IMR-90 (cell line): ENCODE results near the gene LARP4B. TPM values are rescaled to one million over a fixed set of nuclear protein-coding genes. Genes with fewer than 3 reads are reported as not detected.
A peak's percentile ranks its signal among the peaks of the same experiment; 100 is the strongest.

Experiments
- ATAC-seq: fragments of 200-7000 bp; cut with Tn5 transposase; 2 replicates; pipeline ENCODE4 v1.9.1; 2020; ENCODE audit warnings: low read depth, mild to moderate bottlenecking, moderate library complexity
- BruUV-seq: library from RNA; stranded (reverse); fragments of 400-500 nt; replicated peaks from 2 replicates; lab custom pipeline; 2021; lab: Mats Ljungman, UMichigan
- CTCF ChIA-PET: fragments of 300-600 bp; formaldehyde crosslinking; extraction: SDS; loops from one replicate; lab custom pipeline; 2021; ENCODE audit warnings: antibody characterized with exemption; lab: Yijun Ruan, JAX
- POLR2A ChIA-PET: fragments of 300-600 bp; sonication (Branson Sonifier 250); formaldehyde crosslinking; loops from one replicate; lab custom pipeline; 2022; ENCODE audit warnings: antibody characterized with exemption; ENCODE audit not compliant: unreplicated experiment; lab: Charles Lee
- DNase-seq: peaks from one replicate; pipeline ENCODE4 v3.0.0; 2013
- H2AFZ ChIP-seq: replicated peaks from 2 replicates; pipeline ENCODE3; 2013; ENCODE audit warnings: low read length, mild to moderate bottlenecking; ENCODE audit not compliant: poor library complexity
- H2AK5ac ChIP-seq: 2 replicates; pipeline ENCODE4 v1.6.1; 2013; ENCODE audit warnings: low read depth, low read length, inconsistent platforms
- H2AK9ac ChIP-seq: replicated peaks from 2 replicates; pipeline ENCODE3; 2013; ENCODE audit warnings: mild to moderate bottlenecking, low read depth, low read length, moderate library complexity; ENCODE audit not compliant: poor library complexity
- H2BK120ac ChIP-seq: 2 replicates; pipeline ENCODE4 v1.6.1; 2013; ENCODE audit warnings: low read depth, low read length, inconsistent platforms
- H2BK15ac ChIP-seq: 3 replicates; pipeline ENCODE4 v1.6.1; 2013; ENCODE audit warnings: low read depth, low read length, inconsistent platforms
- H2BK20ac ChIP-seq: 2 replicates; pipeline ENCODE4 v1.6.1; 2013; ENCODE audit warnings: low read depth, mild to moderate bottlenecking, inconsistent platforms, low read length, moderate library complexity
- H2BK5ac ChIP-seq: 2 replicates; pipeline ENCODE4 v1.6.1; 2013; ENCODE audit warnings: mild to moderate bottlenecking, low read depth, low read length, inconsistent platforms; ENCODE audit not compliant: poor library complexity, severe bottlenecking
- H3K14ac ChIP-seq: replicated peaks from 2 replicates; pipeline ENCODE4 v1.6.1; 2013; ENCODE audit warnings: low read depth, low read length, inconsistent platforms
- H3K18ac ChIP-seq: 2 replicates; pipeline ENCODE4 v1.6.1; 2013; ENCODE audit warnings: low read depth, low read length, control low read depth
- H3K23ac ChIP-seq: 2 replicates; pipeline ENCODE4 v1.6.1; 2013; ENCODE audit warnings: low read depth, low read length, inconsistent platforms
- H3K27ac ChIP-seq: 2 replicates; pipeline ENCODE4 v1.5.1; 2013; ENCODE audit warnings: mild to moderate bottlenecking, control low read depth, low read length; ENCODE audit not compliant: insufficient read depth
- H3K27me3 ChIP-seq: 2 replicates; pipeline ENCODE4 v1.6.1; 2013; ENCODE audit warnings: low read length; ENCODE audit not compliant: control insufficient read depth, insufficient read depth
- H3K36me3 ChIP-seq: 2 replicates; pipeline ENCODE4 v1.6.1; 2013; ENCODE audit warnings: low read length, mixed read lengths; ENCODE audit not compliant: control insufficient read depth, insufficient read depth
- H3K4ac ChIP-seq: 2 replicates; pipeline ENCODE4 v1.6.1; 2013; ENCODE audit warnings: low read depth, low read length, inconsistent platforms
- H3K4me1 ChIP-seq: 2 replicates; pipeline ENCODE4 v1.6.1; 2013; ENCODE audit warnings: low read length, mixed read lengths; ENCODE audit not compliant: control insufficient read depth, insufficient read depth
- H3K4me2 ChIP-seq: 2 replicates; pipeline ENCODE4 v1.6.1; 2013; ENCODE audit warnings: low read depth, mild to moderate bottlenecking, control low read depth, low read length, moderate library complexity
- H3K4me3 ChIP-seq: 2 replicates; pipeline ENCODE4 v1.5.1; 2013; ENCODE audit warnings: low read depth, mild to moderate bottlenecking, control low read depth, low read length, moderate library complexity; ENCODE audit not compliant: insufficient read depth
- H3K56ac ChIP-seq: 2 replicates; pipeline ENCODE4 v1.6.1; 2013; ENCODE audit warnings: low read length, inconsistent platforms; ENCODE audit not compliant: insufficient read depth; ENCODE audit errors: extremely low read depth
- H3K79me1 ChIP-seq, 2 experiments: 2 replicates each; pipeline ENCODE4 v1.6.1; 2013; ENCODE audit warnings: low read length in 2 of 2, inconsistent platforms in 1 of 2, low read depth in 1 of 2
- H3K9ac ChIP-seq: 2 replicates; pipeline ENCODE4 v1.6.1; 2013; ENCODE audit warnings: low read depth, low read length, control low read depth
- H3K9me1 ChIP-seq: 2 replicates; pipeline ENCODE4 v1.6.1; 2013; ENCODE audit warnings: low read length, inconsistent platforms; ENCODE audit not compliant: insufficient read depth
- H3K9me3 ChIP-seq: 2 replicates; pipeline ENCODE4 v1.6.1; 2013; ENCODE audit warnings: low read length; ENCODE audit not compliant: control insufficient read depth, insufficient read depth
- H4K20me1 ChIP-seq: 2 replicates; pipeline ENCODE4 v1.6.1; 2013; ENCODE audit warnings: low read length, inconsistent platforms; ENCODE audit not compliant: insufficient read depth
- H4K5ac ChIP-seq: 2 replicates; pipeline ENCODE4 v1.6.1; 2013; ENCODE audit warnings: mild to moderate bottlenecking, low read depth, low read length, control low read depth
- H4K8ac ChIP-seq, 2 experiments: 2 replicates each; pipeline ENCODE4 v1.6.1; 2013; ENCODE audit warnings: low read depth in 2 of 2, low read length in 2 of 2, control low read depth in 1 of 2, inconsistent platforms in 1 of 2
- H4K91ac ChIP-seq: 2 replicates; pipeline ENCODE4 v1.6.1; 2013; ENCODE audit warnings: low read depth, low read length, inconsistent platforms; ENCODE audit not compliant: insufficient read depth
- BHLHE40 ChIP-seq: fragments of 150-350 bp; IDR thresholded peaks from 2 replicates; pipeline ENCODE4 v1.6.1; 2016; ENCODE audit warnings: mild to moderate bottlenecking, low read depth, low read length
- CEBPB ChIP-seq: IDR thresholded peaks from 2 replicates; pipeline ENCODE4 v1.6.1; 2012; ENCODE audit warnings: low read depth, low read length, improper control_type of control experiment
- CHD1 ChIP-seq: IDR thresholded peaks from 2 replicates; pipeline ENCODE4 v1.6.1; 2012; ENCODE audit warnings: low read depth, low read length, improper control_type of control experiment
- FOS ChIP-seq: fragments of 150-350 bp; IDR thresholded peaks from 2 replicates; pipeline ENCODE4 v1.6.1; 2016; ENCODE audit warnings: low read depth, low read length
- MAFK ChIP-seq: IDR thresholded peaks from 2 replicates; pipeline ENCODE4 v1.6.1; 2012; ENCODE audit warnings: low read depth, low read length, improper control_type of control experiment
- MAZ ChIP-seq: IDR thresholded peaks from 2 replicates; pipeline ENCODE4 v1.6.1; 2012; ENCODE audit warnings: low read depth, mild to moderate bottlenecking, low read length, improper control_type of control experiment, moderate library complexity, borderline replicate concordance
- MXI1 ChIP-seq: IDR thresholded peaks from 2 replicates; pipeline ENCODE4 v1.6.1; 2012; ENCODE audit warnings: low read depth, mild to moderate bottlenecking, low read length, moderate library complexity, borderline replicate concordance
- NFE2L2 ChIP-seq: fragments of 150-350 bp; IDR thresholded peaks from 2 replicates; pipeline ENCODE4 v1.6.1; 2016; ENCODE audit warnings: low read depth, mild to moderate bottlenecking, low read length
- POLR2A ChIP-seq: IDR thresholded peaks from 2 replicates; pipeline ENCODE4 v1.6.1; 2012; ENCODE audit warnings: mild to moderate bottlenecking, low read depth, low read length
- RAD21 ChIP-seq: IDR thresholded peaks from 2 replicates; pipeline ENCODE4 v1.6.1; 2012; ENCODE audit warnings: low read length, improper control_type of control experiment
- RCOR1 ChIP-seq: IDR thresholded peaks from 2 replicates; pipeline ENCODE4 v1.6.1; 2012; ENCODE audit warnings: mild to moderate bottlenecking, low read length, improper control_type of control experiment; ENCODE audit not compliant: insufficient replicate concordance
- RFX5 ChIP-seq: IDR thresholded peaks from 2 replicates; pipeline ENCODE4 v1.8.0; 2012; ENCODE audit warnings: low read depth, mild to moderate bottlenecking, low read length, moderate library complexity
- SMC3 ChIP-seq: fragments of 150-350 bp; IDR thresholded peaks from 2 replicates; pipeline ENCODE4 v1.6.1; 2016; ENCODE audit warnings: low read depth, mild to moderate bottlenecking, antibody characterized with exemption, low read length, moderate library complexity
- WGBS, 2 experiments: methylation state at CpG; one replicate each; pipeline versions ENCODE4 v1.1.5 to v1.1.7; 2013; ENCODE audit warnings: missing lambda C conversion rate in 2 of 2; ENCODE audit not compliant: insufficient read length in 1 of 2; ENCODE audit errors: extremely low coverage in 2 of 2; 5-methylcytosine and 5-hydroxymethylcytosine counted together
- dilution Hi-C: fragments of 300-500 bp; cut with HindIII; formaldehyde crosslinking; loops from one replicate; pipeline ENCODE4 v1.14.3; 2018; ENCODE audit warnings: low sequenced_read_pairs; ENCODE audit not compliant: unreplicated experiment
- in situ Hi-C: fragments of 300-500 bp; cut with MboI; formaldehyde crosslinking; loops from 3 replicates; pipeline ENCODE4 v1.14.3; 2019; ENCODE audit warnings: low sequenced_read_pairs, inconsistent platforms, mixed read lengths
- intact Hi-C: fragments of 100-400 bp; cut with micrococcal nuclease; formaldehyde crosslinking; loops from 2 replicates; pipeline ENCODE4 v1.10.0; 2022
- polyA plus RNA-seq, 3 experiments: library from polyadenylated mRNA; depleted of rRNA; stranded (reverse); fragments of >200 nt; gene quantifications; 2 replicates each; pipeline ENCODE4 v1.2.3, GENCODE V29; 2012; ENCODE audit warnings: low replicate concordance in 1 of 3
- total RNA-seq: library from RNA; depleted of rRNA; stranded (reverse); fragments of >200 nt; gene quantifications from 2 replicates; pipeline ENCODE4 v1.2.3, GENCODE V29; 2012
- TF ChIP-seq, protein P1 (sequence below): fragments of 150-350 bp; IDR thresholded peaks from 2 replicates; pipeline ENCODE4 v1.6.1; 2016; ENCODE audit warnings: low read depth, mild to moderate bottlenecking, low read length, moderate library complexity, borderline replicate concordance
- TF ChIP-seq, protein P2 (sequence below): fragments of 150-350 bp; IDR thresholded peaks from 2 replicates; pipeline ENCODE4 v1.6.1; 2017; ENCODE audit warnings: mild to moderate bottlenecking, antibody characterized with exemption, low read length, low read depth

The LARP4B gene
- total and polyA plus RNA-seq, 2 of the 4 experiments (the other 2 are of a cell fraction): 24.3 to 25.5 TPM

DNA sequence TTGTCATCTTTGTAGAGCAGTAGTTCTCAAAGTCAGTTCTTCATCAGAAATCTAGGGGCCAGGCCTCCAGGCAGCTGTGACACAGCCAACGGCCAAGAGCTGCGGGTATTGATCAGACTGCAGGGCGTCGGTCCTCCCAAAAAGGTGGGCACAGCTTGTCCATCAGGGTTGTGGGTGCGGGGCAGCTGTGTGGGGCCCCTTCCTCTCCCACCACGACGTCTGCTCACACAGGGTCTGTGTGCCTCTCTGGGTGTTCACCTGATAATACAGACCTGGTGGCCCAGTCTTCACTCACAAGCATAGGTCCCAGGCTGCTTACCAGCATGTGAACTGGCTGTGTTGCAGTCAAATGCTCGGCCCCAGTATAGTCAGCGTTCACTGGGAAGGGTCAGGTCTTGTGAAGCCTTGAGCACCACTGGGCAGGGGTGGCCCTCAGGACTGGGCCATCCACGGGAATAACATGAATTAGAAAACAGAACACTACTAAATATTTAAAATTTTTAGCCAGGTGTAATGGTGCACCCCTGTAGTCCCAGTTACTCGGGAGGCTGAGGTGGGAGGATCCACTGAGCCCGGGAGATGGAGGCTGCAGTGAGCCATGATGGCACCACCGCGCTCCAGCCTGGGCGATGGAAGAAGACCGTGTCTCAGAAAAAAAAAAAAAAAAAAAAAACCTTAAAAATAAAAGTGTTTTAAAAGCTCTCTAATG, 139.3 kb downstream of the LARP4B start:
- CTCF ChIA-PET: interaction anchor here (0.6 kb wide), 2 partner anchors 80 to 690 kb away, joined by 3 to 4 read pairs; no protein-coding TSS in a partner anchor
- Histone ChIP-seq H3K9ac (no peak overlapping the region), H3K18ac (no peak overlapping the region), H2BK120ac (no peak overlapping the region), H3K4me1 (peaks cover 8% of the 10 kb centered on the region), H4K8ac (no peak overlapping the region), H3K27me3 (no peaks in the 10 kb centered on the region), H2BK15ac (no peak overlapping the region), H3K36me3 (no peaks in the 10 kb centered on the region), H3K14ac (no peak overlapping the region), H3K79me1 (peaks cover 0 to 4% of the 10 kb centered on the region in 2 experiments; a peak in 2 of 4 replicates), H4K91ac (no peak overlapping the region), H3K4ac (no peak overlapping the region), H4K20me1 (0 out of 2 replicates have a peak, but pooled peaks cover 4% of the 10 kb centered on the region), H2BK20ac (no peak overlapping the region), H2BK5ac (no peak overlapping the region), H4K5ac (no peak overlapping the region), H3K56ac (no peak overlapping the region), H3K9me1 (peaks cover 6% of the 10 kb centered on the region), H3K27ac (no peak overlapping the region), H2AK9ac (no peak overlapping the region), H2AK5ac (no peak overlapping the region), H2AFZ (peak overlapping the region; percentile 14), H3K4me3 (no peak overlapping the region), H3K23ac (no peak overlapping the region), H3K9me3 (peaks cover 4% of the 10 kb centered on the region), H3K4me2 (no peak overlapping the region)
- intact Hi-C loops: no loop called here
- ATAC-seq (no peak), DNase-seq (no peak)
- dilution Hi-C loops: no loop called here
- no TSS peak for BruUV-seq
- in situ Hi-C loops: loop anchor here (10.0 kb wide), 1 partner anchor 287 kb away; no protein-coding TSS in a partner anchor
- POLR2A ChIA-PET: interaction anchor here (0.6 kb wide), 2 partner anchors 15 to 26 kb away, joined by 3 to 6 read pairs; no protein-coding TSS in a partner anchor
- WGBS, 2 experiments: 95% methylated on average over 7 of the region's 16 CpGs; no CpG with 5 or more reads in 1 of the 2 experiments
- TF ChIP-seq, protein P1, sequence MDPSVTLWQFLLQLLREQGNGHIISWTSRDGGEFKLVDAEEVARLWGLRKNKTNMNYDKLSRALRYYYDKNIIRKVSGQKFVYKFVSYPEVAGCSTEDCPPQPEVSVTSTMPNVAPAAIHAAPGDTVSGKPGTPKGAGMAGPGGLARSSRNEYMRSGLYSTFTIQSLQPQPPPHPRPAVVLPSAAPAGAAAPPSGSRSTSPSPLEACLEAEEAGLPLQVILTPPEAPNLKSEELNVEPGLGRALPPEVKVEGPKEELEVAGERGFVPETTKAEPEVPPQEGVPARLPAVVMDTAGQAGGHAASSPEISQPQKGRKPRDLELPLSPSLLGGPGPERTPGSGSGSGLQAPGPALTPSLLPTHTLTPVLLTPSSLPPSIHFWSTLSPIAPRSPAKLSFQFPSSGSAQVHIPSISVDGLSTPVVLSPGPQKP: no peak
- TF ChIP-seq MAFK: no peak
- no peak for TF ChIP-seq RAD21
- TF ChIP-seq SMC3: no peak
- no peak for TF ChIP-seq NFE2L2
- TF ChIP-seq, protein P2, sequence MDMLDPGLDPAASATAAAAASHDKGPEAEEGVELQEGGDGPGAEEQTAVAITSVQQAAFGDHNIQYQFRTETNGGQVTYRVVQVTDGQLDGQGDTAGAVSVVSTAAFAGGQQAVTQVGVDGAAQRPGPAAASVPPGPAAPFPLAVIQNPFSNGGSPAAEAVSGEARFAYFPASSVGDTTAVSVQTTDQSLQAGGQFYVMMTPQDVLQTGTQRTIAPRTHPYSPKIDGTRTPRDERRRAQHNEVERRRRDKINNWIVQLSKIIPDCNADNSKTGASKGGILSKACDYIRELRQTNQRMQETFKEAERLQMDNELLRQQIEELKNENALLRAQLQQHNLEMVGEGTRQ: no peak
- no peak for TF ChIP-seq POLR2A
- no peak for TF ChIP-seq CEBPB
- TF ChIP-seq RFX5: no peak
- no peak for TF ChIP-seq FOS
- no peak for TF ChIP-seq MXI1
- TF ChIP-seq MAZ: no peak
- no peak for TF ChIP-seq BHLHE40
- TF ChIP-seq CHD1: no peak
- no peak for TF ChIP-seq RCOR1
